Ishikawa (cell line): Measurements from ENCODE around the gene BMP7.

Experiments
- CEBPB ChIP-seq: IDR thresholded peaks from 2 replicates; pipeline ENCODE4 v1.6.1; 2012
- CREB1 ChIP-seq: IDR thresholded peaks from 2 replicates; pipeline ENCODE4 v1.6.1; 2012; ENCODE audit warnings: low read depth
- EGR1 ChIP-seq: IDR thresholded peaks from 2 replicates; pipeline ENCODE4 v1.6.1; 2012
- EP300 ChIP-seq: IDR thresholded peaks from 2 replicates; pipeline ENCODE4 v1.6.1; 2012; ENCODE audit warnings: borderline replicate concordance
- FOXM1 ChIP-seq: IDR thresholded peaks from 2 replicates; pipeline ENCODE4 v1.6.1; 2012; ENCODE audit warnings: low read depth, borderline replicate concordance
- NFIC ChIP-seq: IDR thresholded peaks from 2 replicates; pipeline ENCODE4 v1.6.1; 2012
- RAD21 ChIP-seq: IDR thresholded peaks from 2 replicates; pipeline ENCODE4 v1.6.1; 2012; ENCODE audit warnings: low read depth
- TAF1 ChIP-seq: IDR thresholded peaks from 2 replicates; pipeline ENCODE4 v1.6.1; 2012; ENCODE audit warnings: low read depth, mild to moderate bottlenecking
- TCF12 ChIP-seq: IDR thresholded peaks from 2 replicates; pipeline ENCODE4 v1.6.1; 2012; ENCODE audit warnings: low read depth
- TEAD4 ChIP-seq: IDR thresholded peaks from 2 replicates; pipeline ENCODE4 v1.6.1; 2012
- YY1 ChIP-seq: IDR thresholded peaks from 2 replicates; pipeline ENCODE4 v1.6.1; 2012; ENCODE audit warnings: low read depth
- ZBTB7A ChIP-seq: IDR thresholded peaks from 2 replicates; pipeline ENCODE4 v1.6.1; 2012; ENCODE audit warnings: low read depth
- TF ChIP-seq, protein P1 (sequence below): IDR thresholded peaks from 2 replicates; pipeline ENCODE4 v1.6.1; 2012
- TF ChIP-seq, protein P2 (sequence below): IDR thresholded peaks from 2 replicates; pipeline ENCODE4 v1.6.1; 2012
- TF ChIP-seq, protein P3 (sequence below): IDR thresholded peaks from 2 replicates; pipeline ENCODE4 v1.6.1; 2012; ENCODE audit warnings: low read depth, mild to moderate bottlenecking

BMP7 gene

DNA sequence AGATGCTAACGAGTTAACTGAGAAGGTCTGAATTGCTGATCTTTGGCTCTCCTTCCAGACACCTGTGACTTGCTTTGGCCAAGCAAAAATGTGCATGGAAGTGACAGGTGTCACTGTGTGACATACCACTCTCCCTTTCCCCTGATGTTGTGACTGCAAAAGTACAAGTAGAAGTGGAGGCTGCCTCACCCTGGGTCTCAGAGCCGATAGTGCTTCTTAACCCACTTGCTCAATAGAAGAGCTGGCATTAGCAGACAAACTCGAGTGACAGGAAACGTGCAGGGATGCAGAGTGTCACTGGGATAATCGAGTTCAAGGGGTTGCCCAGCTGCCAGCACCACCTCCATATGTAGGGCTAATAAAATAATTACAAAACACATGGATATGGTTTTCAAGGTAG lies 46.8 kb upstream of the BMP7 start:
- no peak for TF ChIP-seq RAD21
- TF ChIP-seq NFIC, result no peak
- TF ChIP-seq YY1, result no peak
- TF ChIP-seq TEAD4, result no peak

DNA sequence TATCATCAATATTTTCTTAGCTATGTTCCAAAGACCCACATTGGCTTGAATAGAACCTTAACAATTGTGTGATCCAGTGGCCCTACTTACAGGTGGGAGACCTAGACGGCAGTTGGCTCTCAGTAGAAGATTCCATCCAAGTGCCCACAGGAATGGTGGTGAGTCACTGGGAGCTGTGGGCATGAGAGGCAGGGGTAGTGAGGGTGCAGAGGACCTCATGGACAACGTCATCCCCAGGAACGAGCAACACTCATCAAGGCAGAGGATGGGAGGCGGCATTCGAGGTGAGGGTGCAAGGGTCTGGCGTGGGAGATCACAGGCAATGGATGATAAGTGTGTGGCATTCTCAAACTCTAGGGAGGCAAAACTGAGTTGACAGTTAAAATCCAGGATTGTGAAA lies 45.7 kb upstream of the BMP7 start:
- TF ChIP-seq FOXM1, result no peak
- no peak for TF ChIP-seq CREB1
- TF ChIP-seq, protein P1, sequence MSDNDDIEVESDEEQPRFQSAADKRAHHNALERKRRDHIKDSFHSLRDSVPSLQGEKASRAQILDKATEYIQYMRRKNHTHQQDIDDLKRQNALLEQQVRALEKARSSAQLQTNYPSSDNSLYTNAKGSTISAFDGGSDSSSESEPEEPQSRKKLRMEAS, result no peak
- no peak for TF ChIP-seq RAD21
- no peak for TF ChIP-seq CEBPB
- no peak for TF ChIP-seq YY1
- TF ChIP-seq, protein P2, sequence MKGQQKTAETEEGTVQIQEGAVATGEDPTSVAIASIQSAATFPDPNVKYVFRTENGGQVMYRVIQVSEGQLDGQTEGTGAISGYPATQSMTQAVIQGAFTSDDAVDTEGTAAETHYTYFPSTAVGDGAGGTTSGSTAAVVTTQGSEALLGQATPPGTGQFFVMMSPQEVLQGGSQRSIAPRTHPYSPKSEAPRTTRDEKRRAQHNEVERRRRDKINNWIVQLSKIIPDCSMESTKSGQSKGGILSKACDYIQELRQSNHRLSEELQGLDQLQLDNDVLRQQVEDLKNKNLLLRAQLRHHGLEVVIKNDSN, result no peak

DNA sequence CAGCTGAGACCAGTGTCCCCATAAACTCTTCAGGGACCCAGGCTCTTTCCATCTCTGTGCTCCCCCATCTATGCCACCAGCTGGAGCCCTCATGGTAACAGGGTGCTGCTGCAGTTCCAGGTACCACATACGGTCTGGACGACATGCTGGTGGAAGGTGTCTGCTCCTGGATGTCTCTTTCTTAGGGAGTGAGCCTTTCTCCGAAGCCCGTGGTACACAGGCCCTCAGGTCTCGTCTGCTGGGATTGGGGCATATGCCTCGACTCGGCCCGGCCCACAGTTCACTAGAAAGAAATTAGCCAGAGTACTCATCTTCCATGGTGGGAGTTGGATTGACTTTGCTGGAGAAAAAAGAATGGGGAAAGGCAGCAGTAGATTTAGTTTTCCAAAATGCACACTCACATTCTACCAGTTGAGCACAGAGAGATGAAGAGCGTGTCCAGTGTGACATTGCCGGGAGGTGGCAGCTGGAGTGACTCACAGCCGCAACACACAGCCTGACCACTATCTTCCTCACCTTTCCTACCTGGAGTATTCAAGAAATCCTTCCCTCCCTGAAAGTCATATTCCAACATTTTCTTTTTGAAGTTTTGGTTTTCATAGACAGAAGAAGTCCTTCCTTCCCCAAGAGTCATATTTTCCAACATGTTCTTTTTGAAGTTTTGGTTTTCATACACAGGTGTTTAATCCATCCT lies 44.5 kb upstream of the BMP7 start:
- TF ChIP-seq CEBPB, result no peak
- TF ChIP-seq TEAD4, result no peak
- TF ChIP-seq, protein P1, result no peak
- TF ChIP-seq TAF1, result no peak
- no peak for TF ChIP-seq RAD21
- no peak for TF ChIP-seq EGR1

DNA sequence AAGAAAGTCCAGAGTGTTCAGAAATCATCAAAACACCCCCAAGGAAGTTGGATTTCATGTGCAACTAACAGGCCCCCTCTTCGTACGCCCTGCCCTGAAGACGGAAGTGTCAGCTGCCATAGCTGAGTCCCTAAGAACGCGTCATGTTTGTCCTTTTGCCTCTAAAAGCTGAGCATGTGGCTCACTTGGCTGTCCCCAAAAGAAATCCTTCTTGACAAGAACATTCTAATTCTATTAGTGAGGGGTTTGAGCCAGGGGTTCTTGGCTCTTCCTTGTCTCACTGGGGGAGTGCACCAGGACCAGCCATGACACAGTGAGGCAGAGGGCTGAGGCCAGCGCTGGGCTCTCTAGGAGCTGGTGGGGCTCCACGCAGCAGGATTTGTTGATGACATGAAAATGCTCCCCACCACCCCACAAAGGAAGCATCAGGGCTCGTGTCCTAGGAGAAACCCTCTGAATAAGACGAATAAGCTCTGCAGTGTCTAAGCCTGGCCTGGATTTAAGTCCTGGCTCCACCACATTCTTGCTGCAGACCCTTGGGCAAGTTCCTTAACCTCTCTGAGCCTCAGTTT lies 43.2 kb upstream of the BMP7 start:
- no peak for TF ChIP-seq RAD21
- TF ChIP-seq, protein P2, result no peak
- no peak for TF ChIP-seq TCF12
- no peak for TF ChIP-seq TAF1
- TF ChIP-seq TEAD4, result no peak
- TF ChIP-seq NFIC, result no peak
- no peak for TF ChIP-seq ZBTB7A
- no peak for TF ChIP-seq CEBPB
- TF ChIP-seq, protein P3, sequence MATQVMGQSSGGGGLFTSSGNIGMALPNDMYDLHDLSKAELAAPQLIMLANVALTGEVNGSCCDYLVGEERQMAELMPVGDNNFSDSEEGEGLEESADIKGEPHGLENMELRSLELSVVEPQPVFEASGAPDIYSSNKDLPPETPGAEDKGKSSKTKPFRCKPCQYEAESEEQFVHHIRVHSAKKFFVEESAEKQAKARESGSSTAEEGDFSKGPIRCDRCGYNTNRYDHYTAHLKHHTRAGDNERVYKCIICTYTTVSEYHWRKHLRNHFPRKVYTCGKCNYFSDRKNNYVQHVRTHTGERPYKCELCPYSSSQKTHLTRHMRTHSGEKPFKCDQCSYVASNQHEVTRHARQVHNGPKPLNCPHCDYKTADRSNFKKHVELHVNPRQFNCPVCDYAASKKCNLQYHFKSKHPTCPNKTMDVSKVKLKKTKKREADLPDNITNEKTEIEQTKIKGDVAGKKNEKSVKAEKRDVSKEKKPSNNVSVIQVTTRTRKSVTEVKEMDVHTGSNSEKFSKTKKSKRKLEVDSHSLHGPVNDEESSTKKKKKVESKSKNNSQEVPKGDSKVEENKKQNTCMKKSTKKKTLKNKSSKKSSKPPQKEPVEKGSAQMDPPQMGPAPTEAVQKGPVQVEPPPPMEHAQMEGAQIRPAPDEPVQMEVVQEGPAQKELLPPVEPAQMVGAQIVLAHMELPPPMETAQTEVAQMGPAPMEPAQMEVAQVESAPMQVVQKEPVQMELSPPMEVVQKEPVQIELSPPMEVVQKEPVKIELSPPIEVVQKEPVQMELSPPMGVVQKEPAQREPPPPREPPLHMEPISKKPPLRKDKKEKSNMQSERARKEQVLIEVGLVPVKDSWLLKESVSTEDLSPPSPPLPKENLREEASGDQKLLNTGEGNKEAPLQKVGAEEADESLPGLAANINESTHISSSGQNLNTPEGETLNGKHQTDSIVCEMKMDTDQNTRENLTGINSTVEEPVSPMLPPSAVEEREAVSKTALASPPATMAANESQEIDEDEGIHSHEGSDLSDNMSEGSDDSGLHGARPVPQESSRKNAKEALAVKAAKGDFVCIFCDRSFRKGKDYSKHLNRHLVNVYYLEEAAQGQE, result no peak
- TF ChIP-seq, protein P1, result no peak
- TF ChIP-seq YY1, result no peak
- TF ChIP-seq FOXM1, result no peak
- no peak for TF ChIP-seq EP300
- TF ChIP-seq CREB1, result no peak

DNA sequence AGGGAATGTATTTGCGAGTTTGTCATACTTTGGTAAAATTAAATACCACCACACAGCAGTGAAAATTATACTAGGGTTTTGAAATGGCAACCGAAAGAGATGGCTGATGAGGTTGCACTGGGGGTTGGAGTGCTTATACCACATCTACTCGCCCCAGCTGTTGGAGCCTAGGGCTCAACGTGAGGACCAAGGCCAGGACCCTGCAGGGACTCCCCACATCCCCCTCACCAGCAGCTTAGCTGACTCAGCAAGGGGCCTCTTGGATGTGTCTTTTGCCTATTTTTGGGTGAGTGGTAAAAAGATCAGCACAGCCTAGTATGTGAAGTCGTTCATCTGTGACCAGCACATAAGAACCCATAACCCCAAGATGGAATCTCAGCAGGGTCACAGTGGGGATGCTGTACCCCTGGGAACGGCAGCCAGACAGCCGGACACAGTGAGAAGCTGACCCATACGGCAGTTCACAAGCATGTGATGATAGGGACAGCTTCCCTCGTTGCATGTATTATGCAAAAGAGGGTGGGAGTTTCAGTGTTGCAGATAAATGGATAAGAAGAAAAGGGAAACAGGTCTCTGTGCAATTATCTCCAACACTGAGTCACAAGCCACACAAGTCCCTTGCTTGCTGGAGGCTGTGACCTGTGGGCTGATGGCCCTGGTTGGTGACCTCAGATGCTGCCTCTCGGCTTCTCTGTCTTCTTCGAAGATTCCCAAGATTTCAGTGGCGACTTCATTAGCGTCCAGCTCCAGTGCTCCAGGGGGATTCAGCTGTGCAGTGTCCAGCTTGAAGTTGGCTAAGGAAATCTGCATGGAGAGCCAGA lies 42.2 kb upstream of the BMP7 start:
- no peak for TF ChIP-seq CREB1

DNA sequence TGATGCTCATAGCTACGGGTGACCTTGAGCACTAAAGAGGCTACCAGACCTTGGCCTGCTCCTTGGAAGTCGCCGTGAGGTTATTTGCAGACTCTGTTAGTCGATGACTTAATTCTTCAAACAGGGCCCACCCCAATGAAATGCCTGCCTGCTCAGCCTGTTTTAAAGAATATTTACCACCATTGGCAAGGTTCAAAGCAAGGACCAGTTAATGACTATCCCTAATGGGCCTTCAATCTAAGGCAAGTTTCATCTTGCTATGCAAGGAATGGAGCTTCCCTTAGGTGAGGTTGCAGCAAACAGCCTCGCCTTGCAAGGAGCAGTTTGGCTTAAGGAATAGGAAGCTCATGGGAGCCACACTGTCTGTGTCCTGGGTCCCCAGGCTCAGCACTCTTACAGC lies 40.3 kb upstream of the BMP7 start:
- TF ChIP-seq, protein P2, result no peak
- TF ChIP-seq, protein P3, result no peak
- TF ChIP-seq ZBTB7A, result no peak
